IPS-20b (cell line): Measurements from ENCODE around the gene NPNT.

ENCODE experiments used
- H3K27ac ChIP-seq: one replicate; pipeline ENCODE4 v1.5.1; 2013; ENCODE audit warnings: low read length
- H3K27me3 ChIP-seq: 2 replicates; pipeline ENCODE4 v1.6.1; 2013; ENCODE audit warnings: mild to moderate bottlenecking, low read length, inconsistent platforms; ENCODE audit not compliant: insufficient read depth
- H3K36me3 ChIP-seq: 2 replicates; pipeline ENCODE4 v1.6.1; 2013; ENCODE audit warnings: low read depth, mild to moderate bottlenecking, inconsistent platforms, low read length, moderate library complexity; ENCODE audit not compliant: insufficient read depth
- H3K4me1 ChIP-seq: 2 replicates; pipeline ENCODE4 v1.6.1; 2013; ENCODE audit warnings: mild to moderate bottlenecking, control low read depth, inconsistent platforms, low read length, moderate library complexity; ENCODE audit not compliant: insufficient read depth
- H3K4me3 ChIP-seq: 2 replicates; pipeline ENCODE4 v1.5.1; 2013; ENCODE audit warnings: mild to moderate bottlenecking, low read length, inconsistent platforms
- H3K9ac ChIP-seq: 2 replicates; pipeline ENCODE4 v1.6.1; 2013; ENCODE audit warnings: low read depth, mild to moderate bottlenecking, inconsistent platforms, low read length, moderate library complexity
- H3K9me3 ChIP-seq: 2 replicates; pipeline ENCODE4 v1.6.1; 2013; ENCODE audit warnings: mild to moderate bottlenecking, low read depth, low read length, inconsistent platforms; ENCODE audit not compliant: insufficient read depth

Gene NPNT

GRCh38 chr4:105952591-105952990, 57.3 kb downstream of the NPNT start:
- Histone ChIP-seq H3K4me1 (no peaks in the 10 kb centered on the region), H3K9me3 (no peaks in the 10 kb centered on the region), H3K9ac (no peak overlapping the region), H3K4me3 (no peak overlapping the region), H3K27ac (no peak overlapping the region), H3K27me3 (no peaks in the 10 kb centered on the region), H3K36me3 (no peaks in the 10 kb centered on the region)

DNA sequence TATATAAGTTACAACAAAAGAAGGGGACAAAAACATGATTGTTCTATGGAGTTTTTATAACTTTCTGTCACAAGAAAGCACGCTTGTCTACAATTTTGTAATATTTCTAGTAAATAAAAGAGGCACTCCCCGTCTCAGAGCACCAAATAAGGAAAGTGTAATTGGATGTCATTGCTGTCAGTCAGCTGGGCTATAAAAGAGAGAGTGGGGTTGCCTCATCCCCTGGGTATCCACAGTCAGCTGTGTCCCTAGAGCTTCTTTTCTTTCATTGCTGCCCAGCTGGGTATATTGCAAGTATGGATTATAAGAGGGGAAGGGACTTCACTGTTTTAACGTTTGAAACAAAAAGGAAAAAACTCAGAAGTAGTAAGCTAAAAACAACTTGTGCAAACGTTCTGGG, 61.3 kb downstream of the NPNT start:
- no peaks in the 10 kb centered on the region for H3K27me3 ChIP-seq
- H3K4me3 ChIP-seq: no peak overlapping the region
- no peak overlapping the region for H3K27ac ChIP-seq
- no peak overlapping the region for H3K9ac ChIP-seq
- no peaks in the 10 kb centered on the region for H3K36me3 ChIP-seq
- H3K9me3 ChIP-seq: no peaks in the 10 kb centered on the region
- H3K4me1 ChIP-seq: no peaks in the 10 kb centered on the region

GRCh38 chr4:105957680-105958079, 62.4 kb downstream of the NPNT start:
- H3K4me1 ChIP-seq: no peaks in the 10 kb centered on the region
- H3K4me3 ChIP-seq: no peak overlapping the region
- H3K27ac ChIP-seq: no peak overlapping the region
- H3K9me3 ChIP-seq: no peaks in the 10 kb centered on the region
- no peaks in the 10 kb centered on the region for H3K27me3 ChIP-seq
- H3K36me3 ChIP-seq: no peaks in the 10 kb centered on the region
- H3K9ac ChIP-seq: no peak overlapping the region

- no peak overlapping the region for H3K27ac ChIP-seq
Measured at GRCh38 chr4:105963461-105964400, 68.5 kb downstream of the NPNT start.

DNA sequence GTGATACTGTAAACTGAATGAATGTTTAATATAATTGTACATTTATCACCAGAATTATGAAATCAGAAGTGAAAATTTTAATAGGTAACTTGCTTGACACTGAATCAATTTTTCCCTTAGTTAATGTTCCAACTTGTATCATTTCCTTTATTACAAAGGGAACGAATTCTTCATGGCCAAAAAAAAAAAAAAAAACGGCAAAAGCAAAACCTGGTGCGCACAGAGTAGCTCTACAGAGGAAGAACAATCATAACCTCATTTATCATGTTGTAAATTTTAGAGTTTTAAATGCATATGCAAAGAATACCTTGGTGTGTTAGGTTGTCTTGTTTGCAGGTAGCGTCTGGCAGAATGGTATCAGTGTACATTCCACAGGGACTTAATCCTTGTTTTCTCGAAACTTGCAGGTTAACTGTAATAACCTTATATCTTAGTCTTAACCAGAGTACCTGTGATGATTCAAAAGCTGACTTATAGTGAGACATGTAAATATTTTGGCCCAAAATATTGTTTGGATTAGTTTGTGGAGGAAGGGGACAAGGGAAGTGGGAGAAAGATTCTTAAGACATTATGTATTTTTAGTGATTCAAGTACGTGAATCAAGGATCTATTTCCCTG, 70.0 kb downstream of the NPNT start:
- no peak overlapping the region for H3K9ac ChIP-seq
- H3K27me3 ChIP-seq: no peaks in the 10 kb centered on the region
- H3K36me3 ChIP-seq: no peaks in the 10 kb centered on the region
- no peak overlapping the region for H3K4me3 ChIP-seq
- peaks cover 8% of the 10 kb centered on the region; the same call in 1 of the 2 replicates for H3K4me1 ChIP-seq
- no peak overlapping the region for H3K27ac ChIP-seq
- no peaks in the 10 kb centered on the region for H3K9me3 ChIP-seq

More at GRCh38 chr4:105963461-105964400, 68.5 kb downstream of the NPNT start:
- Histone ChIP-seq H3K27me3 (no peaks in the 10 kb centered on the region), H3K36me3 (no peaks in the 10 kb centered on the region), H3K9ac (no peak overlapping the region), H3K4me3 (no peak overlapping the region), H3K9me3 (no peaks in the 10 kb centered on the region), H3K4me1 (peaks cover 8% of the 10 kb centered on the region; the same call in 1 of the 2 replicates)

GRCh38 chr4:105966051-105966450, 70.8 kb downstream of the NPNT start:
- H3K36me3 ChIP-seq: no peaks in the 10 kb centered on the region
- no peak overlapping the region for H3K9ac ChIP-seq
- H3K9me3 ChIP-seq: no peaks in the 10 kb centered on the region
- H3K4me3 ChIP-seq: no peak overlapping the region
- no peaks in the 10 kb centered on the region for H3K27me3 ChIP-seq
- no peak overlapping the region for H3K27ac ChIP-seq
- peaks cover 8% of the 10 kb centered on the region; the same call in 1 of the 2 replicates for H3K4me1 ChIP-seq

DNA sequence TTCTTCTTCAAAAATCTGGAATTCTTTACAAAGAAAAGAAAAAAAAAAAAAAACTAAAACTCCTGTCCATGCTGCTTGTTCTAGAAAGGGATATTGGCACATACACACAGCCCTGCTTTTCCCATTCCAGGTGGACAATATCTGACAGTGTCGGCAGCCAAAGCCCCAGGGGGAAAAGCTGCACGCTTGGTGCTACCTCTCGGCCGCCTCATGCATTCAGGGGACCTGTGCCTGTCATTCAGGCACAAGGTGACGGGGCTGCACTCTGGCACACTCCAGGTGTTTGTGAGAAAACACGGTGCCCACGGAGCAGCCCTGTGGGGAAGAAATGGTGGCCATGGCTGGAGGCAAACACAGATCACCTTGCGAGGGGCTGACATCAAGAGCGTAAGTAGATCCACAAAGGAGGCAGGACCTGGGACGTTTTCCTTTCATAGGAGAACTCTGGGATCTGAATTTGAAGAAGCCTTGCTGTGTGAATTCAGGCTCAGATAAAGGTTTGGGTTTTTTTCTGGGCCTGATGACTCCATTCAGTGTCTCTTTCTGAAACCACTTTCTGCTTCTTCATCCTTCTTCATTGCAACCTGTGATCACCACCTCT, 71.9 kb downstream of the NPNT start:
- H3K27me3 ChIP-seq: no peaks in the 10 kb centered on the region
- peaks cover 8% of the 10 kb centered on the region; the same call in 1 of the 2 replicates for H3K4me1 ChIP-seq
- H3K36me3 ChIP-seq: no peaks in the 10 kb centered on the region
- no peak overlapping the region for H3K27ac ChIP-seq
- no peak overlapping the region for H3K9ac ChIP-seq
- H3K9me3 ChIP-seq: no peaks in the 10 kb centered on the region
- H3K4me3 ChIP-seq: no peak overlapping the region

- Histone ChIP-seq H3K27ac (no peak overlapping the region), H3K9ac (no peak overlapping the region), H3K4me3 (no peak overlapping the region), H3K9me3 (no peaks in the 10 kb centered on the region), H3K36me3 (no peaks in the 10 kb centered on the region), H3K4me1 (peaks cover 23% of the 10 kb centered on the region; the same call in 1 of the 2 replicates), H3K27me3 (no peaks in the 10 kb centered on the region)
Measured at GRCh38 chr4:105969575-105969974, 74.3 kb downstream of the NPNT start.

DNA sequence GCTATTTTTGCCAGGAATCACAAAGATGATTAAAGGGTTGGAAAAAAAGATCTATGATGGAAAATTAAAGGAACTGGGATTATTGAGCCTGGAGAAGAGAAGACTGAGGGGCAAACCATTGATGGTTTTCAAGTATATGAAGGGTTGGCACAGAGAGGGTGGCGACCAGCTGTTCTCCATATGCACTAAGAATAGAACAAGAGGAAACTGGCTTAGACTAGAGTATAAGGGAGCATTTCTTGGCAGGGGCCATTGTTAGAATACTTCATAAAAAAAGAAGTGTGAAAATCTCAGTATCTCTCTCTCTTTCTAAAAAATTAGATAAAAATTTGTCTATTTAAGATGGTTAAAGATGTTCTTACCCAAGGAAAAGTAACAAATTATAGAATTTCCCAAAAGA, 75.1 kb downstream of the NPNT start:
- Histone ChIP-seq H3K4me1 (peaks cover 23% of the 10 kb centered on the region; the same call in 1 of the 2 replicates), H3K27me3 (no peaks in the 10 kb centered on the region), H3K4me3 (no peak overlapping the region), H3K9me3 (no peaks in the 10 kb centered on the region), H3K36me3 (no peaks in the 10 kb centered on the region), H3K9ac (no peak overlapping the region), H3K27ac (no peak overlapping the region)

- no peaks in the 10 kb centered on the region for H3K36me3 ChIP-seq
- H3K9me3 ChIP-seq: no peaks in the 10 kb centered on the region
- no peaks in the 10 kb centered on the region for H3K27me3 ChIP-seq
- peaks cover 19% of the 10 kb centered on the region; the same call in 1 of the 2 replicates for H3K4me1 ChIP-seq
- H3K4me3 ChIP-seq: no peak overlapping the region
- no peak overlapping the region for H3K9ac ChIP-seq
- H3K27ac ChIP-seq: no peak overlapping the region
Measured at GRCh38 chr4:105971036-105971435, 75.8 kb downstream of the NPNT start.

DNA sequence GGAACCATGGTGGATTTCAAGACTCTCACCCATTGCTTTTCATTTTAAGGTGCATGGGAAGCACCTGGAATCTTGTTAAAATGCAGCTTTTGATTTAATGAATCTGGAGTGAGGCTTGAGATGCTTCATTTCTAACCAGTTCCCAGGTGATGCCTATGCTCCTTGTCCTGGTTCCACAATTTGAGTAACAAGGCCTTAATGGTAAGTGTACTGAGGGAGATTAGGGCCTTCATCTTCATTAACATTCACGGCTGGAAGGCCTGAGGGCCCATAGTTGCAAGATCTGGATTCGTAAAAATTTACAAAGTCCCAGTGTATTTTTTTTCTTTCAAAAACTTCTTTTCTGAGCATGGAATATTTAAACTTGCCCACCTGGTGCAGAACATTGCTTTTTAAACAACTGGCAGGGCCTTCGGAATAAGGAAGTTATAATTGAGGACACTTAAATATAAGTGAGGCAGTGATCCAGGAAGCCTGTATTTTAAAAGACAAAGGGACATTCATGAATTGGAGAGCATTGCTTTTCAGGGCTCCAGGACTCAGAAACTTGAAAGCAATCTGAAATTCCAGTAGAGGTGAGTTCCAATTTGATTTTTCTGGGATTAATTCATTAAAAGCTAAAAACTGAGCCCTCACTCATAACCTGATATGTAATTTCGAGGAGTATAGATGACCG, 77.8 kb downstream of the NPNT start:
- Histone ChIP-seq H3K9ac (no peak overlapping the region), H3K36me3 (no peaks in the 10 kb centered on the region), H3K4me1 (peaks cover 15% of the 10 kb centered on the region; the same call in 1 of the 2 replicates), H3K4me3 (peak overlapping the region; percentile 6; the same call in 1 of the 2 replicates), H3K27me3 (no peaks in the 10 kb centered on the region), H3K9me3 (no peaks in the 10 kb centered on the region), H3K27ac (no peak overlapping the region)
